GM21717 (cell line): Measurements from ENCODE around the gene ZCCHC2.

Experiments
- ATAC-seq: cut with Tn5 transposase; IDR thresholded peaks from one replicate; pipeline ENCODE4 v1.9.1; 2021; ENCODE audit warnings: mild to moderate bottlenecking, moderate library complexity; ENCODE audit not compliant: unreplicated experiment

The ZCCHC2 gene

GRCh38 chr18:62605685-62606084 is 82.9 kb downstream of the ZCCHC2 start:
- ATAC-seq = no peak

- ATAC-seq = no peak
These were observed 83.3 kb downstream of the ZCCHC2 start for GRCh38 chr18:62606106-62606505.

GRCh38 chr18:62607302-62607701 is 84.5 kb downstream of the ZCCHC2 start:
- ATAC-seq = no peak

- no peak for ATAC-seq
These were observed 85.0 kb downstream of the ZCCHC2 start for GRCh38 chr18:62607708-62608428.

GRCh38 chr18:62609764-62610163 is 86.9 kb downstream of the ZCCHC2 start:
- no peak for ATAC-seq

- no peak for ATAC-seq
These were observed 87.5 kb downstream of the ZCCHC2 start for GRCh38 chr18:62610351-62610700.

GRCh38 chr18:62610701-62611411 is 88.0 kb downstream of the ZCCHC2 start:
- no peak for ATAC-seq

- ATAC-seq = no peak
These were observed 88.8 kb downstream of the ZCCHC2 start for GRCh38 chr18:62611453-62612288.

- ATAC-seq = no peak
These were observed 89.4 kb downstream of the ZCCHC2 start for GRCh38 chr18:62612289-62612645.

GRCh38 chr18:62612776-62613175 is 90.0 kb downstream of the ZCCHC2 start:
- no peak for ATAC-seq

GRCh38 chr18:62614494-62614893 is 91.7 kb downstream of the ZCCHC2 start:
- ATAC-seq = no peak

- no peak for ATAC-seq
These were observed 93.5 kb downstream of the ZCCHC2 start for GRCh38 chr18:62616331-62616805.

GRCh38 chr18:62617793-62618591 is 95.2 kb downstream of the ZCCHC2 start:
- no peak for ATAC-seq

GRCh38 chr18:62618735-62619134 is 95.9 kb downstream of the ZCCHC2 start:
- no peak for ATAC-seq

GRCh38 chr18:62621546-62621945 is 98.7 kb downstream of the ZCCHC2 start:
- ATAC-seq = no peak

- no peak for ATAC-seq
These were observed 102.2 kb downstream of the ZCCHC2 start for GRCh38 chr18:62625019-62625418.
